Stimulated activated CD4-positive, alpha-beta T cell treated with anti-CD3 and anti-CD28 coated beads, TNF-alpha, amount 100 ng/mL, for 48 hours (primary cell): Measurements from ENCODE around the gene CTSL.
"Not testable (repeated sequence)": the region's sequence is repeated elsewhere in the genome, so short reads cannot be mapped to it uniquely, and the experiment has no call there.

Experiments used
- DNase-seq, 3 donors: peaks; one replicate each; pipeline ENCODE4 v3.0.0-alpha.2; 2020; ENCODE audit warnings: low read depth in 3 of 3

Gene CTSL

GRCh38 chr9:87722393-87723088, 3.4 kb upstream of the CTSL start:
- DNase-seq, result no peak

- no peak for DNase-seq
Observed at GRCh38 chr9:87725356-87725899, 491 bp upstream of the CTSL start.

- DNase-seq, result no peak
Observed at GRCh38 chr9:87729246-87729645, 3.3 kb downstream of the CTSL start.

GRCh38 chr9:87731321-87731720, 5.4 kb downstream of the CTSL start:
- no peak for DNase-seq

GRCh38 chr9:87732344-87732743, 6.4 kb downstream of the CTSL start:
- DNase-seq, result no peak

GRCh38 chr9:87732756-87733155, 6.8 kb downstream of the CTSL start:
- DNase-seq, result no peak

- DNase-seq, result no peak
Observed at GRCh38 chr9:87733273-87734052, 7.5 kb downstream of the CTSL start.

- DNase-seq, result no peak
Observed at GRCh38 chr9:87734106-87734505, 8.2 kb downstream of the CTSL start.

- no peak for DNase-seq
Observed at GRCh38 chr9:87739546-87739945, 13.6 kb downstream of the CTSL start.

GRCh38 chr9:87740209-87740608, 14.3 kb downstream of the CTSL start:
- no peak for DNase-seq

- DNase-seq, result no peak
Observed at GRCh38 chr9:87741326-87741725, 15.4 kb downstream of the CTSL start.

- DNase-seq, result no peak
Observed at GRCh38 chr9:87741891-87742290, 16.0 kb downstream of the CTSL start.

GRCh38 chr9:87742813-87743428, 17.0 kb downstream of the CTSL start:
- DNase-seq, result no peak

GRCh38 chr9:87744247-87744646, 18.3 kb downstream of the CTSL start:
- not testable (repeated sequence) for DNase-seq

GRCh38 chr9:87746186-87746585, 20.3 kb downstream of the CTSL start:
- no peak for DNase-seq

- DNase-seq, result no peak
Observed at GRCh38 chr9:87748881-87749280, 23.0 kb downstream of the CTSL start.

GRCh38 chr9:87749335-87750035, 23.6 kb downstream of the CTSL start:
- no peak for DNase-seq

- DNase-seq, result no peak
Observed at GRCh38 chr9:87750726-87751125, 24.8 kb downstream of the CTSL start.

- no peak for DNase-seq
Observed at GRCh38 chr9:87751423-87751822, 25.5 kb downstream of the CTSL start.

- no peak for DNase-seq
Observed at GRCh38 chr9:87751868-87752267, 25.9 kb downstream of the CTSL start.

- no peak for DNase-seq
Observed at GRCh38 chr9:87753313-87753712, 27.4 kb downstream of the CTSL start.

GRCh38 chr9:87758330-87758729, 32.4 kb downstream of the CTSL start:
- not testable (repeated sequence) for DNase-seq
